ENCODE measurements around the gene GNG7.
"Not testable (repeated sequence)": the region's sequence is repeated elsewhere in the genome, so short reads cannot be mapped to it uniquely, and the experiment has no call there.

Gene GNG7

GRCh38 chr19:2607712-2608601 lies 94.5 kb downstream of the GNG7 start:
- Mint-ChIP-seq H3K4me3 (peak overlapping the region; percentile 66 to 79), H3K36me3 (ENCODE audit: insufficient read depth) (peaks cover 31% of the 10 kb centered on the region), H3K4me1 (ENCODE audit: low read depth in 2 of 2) (peaks cover 24 to 25% of the 10 kb centered on the region in 2 donors), H3K27ac (peak overlapping the region; percentile 81 to 89), H3K9me3 (no peaks in the 10 kb centered on the region), H3K27me3 (no peaks in the 10 kb centered on the region)
- ATAC-seq (replicated peaks) (peak; percentile 82), DNase-seq (peak; percentile 77 to 85 (median 80))

GRCh38 chr19:2606774-2607173 lies 95.7 kb downstream of the GNG7 start:
- H3K27me3 Mint-ChIP-seq; H3K9me3 Mint-ChIP-seq; DNase-seq; ATAC-seq (replicated peaks): not testable (repeated sequence)
- Mint-ChIP-seq H3K4me3 (peak overlapping the region in 1 of 2 donors; percentile 66), H3K4me1 (ENCODE audit: low read depth in 2 of 2) (peaks cover 22 to 28% of the 10 kb centered on the region in 2 donors), H3K36me3 (ENCODE audit: insufficient read depth) (peaks cover 28% of the 10 kb centered on the region), H3K27ac (peak overlapping the region in 1 of 2 donors; percentile 81)

- not testable (repeated sequence) for H3K27me3 Mint-ChIP-seq; H3K9me3 Mint-ChIP-seq; ATAC-seq (replicated peaks); DNase-seq; H3K27ac Mint-ChIP-seq; H3K4me3 Mint-ChIP-seq
- Mint-ChIP-seq H3K4me1 (ENCODE audit: low read depth in 2 of 2) (peaks cover 20 to 25% of the 10 kb centered on the region in 2 donors), H3K36me3 (ENCODE audit: insufficient read depth) (peaks cover 24% of the 10 kb centered on the region)
Observed at GRCh38 chr19:2605889-2606288, 96.6 kb downstream of the GNG7 start.

GRCh38 chr19:2604747-2605329 lies 97.7 kb downstream of the GNG7 start:
- H3K27me3 Mint-ChIP-seq = no peaks in the 10 kb centered on the region
- H3K27ac Mint-ChIP-seq = no peak overlapping the region
- peaks cover 20 to 25% of the 10 kb centered on the region in 2 donors for H3K4me1 Mint-ChIP-seq (ENCODE audit: low read depth in 2 of 2)
- no peaks in the 10 kb centered on the region for H3K9me3 Mint-ChIP-seq
- no peak for ATAC-seq (replicated peaks)
- H3K4me3 Mint-ChIP-seq = no peak overlapping the region
- DNase-seq = no peak
- H3K36me3 Mint-ChIP-seq (ENCODE audit: insufficient read depth) = peaks cover 24% of the 10 kb centered on the region

GRCh38 chr19:2603334-2603733 lies 99.2 kb downstream of the GNG7 start:
- no peaks in the 10 kb centered on the region for H3K9me3 Mint-ChIP-seq
- H3K4me3 Mint-ChIP-seq = no peak overlapping the region
- DNase-seq (no peak), ATAC-seq (replicated peaks) (no peak)
- H3K36me3 Mint-ChIP-seq (ENCODE audit: insufficient read depth) = peaks cover 23% of the 10 kb centered on the region
- H3K27ac Mint-ChIP-seq = no peak overlapping the region
- H3K4me1 Mint-ChIP-seq (ENCODE audit: low read depth in 2 of 2) = peaks cover 17 to 23% of the 10 kb centered on the region in 2 donors
- no peaks in the 10 kb centered on the region for H3K27me3 Mint-ChIP-seq

GRCh38 chr19:2602391-2603181 lies 99.9 kb downstream of the GNG7 start:
- DNase-seq (no peak), ATAC-seq (replicated peaks) (no peak)
- no peaks in the 10 kb centered on the region for H3K9me3 Mint-ChIP-seq
- H3K4me3 Mint-ChIP-seq = no peak overlapping the region
- peaks cover 18% of the 10 kb centered on the region for H3K36me3 Mint-ChIP-seq (ENCODE audit: insufficient read depth)
- peak overlapping the region in 1 of 2 donors; percentile 2 for H3K27ac Mint-ChIP-seq
- H3K27me3 Mint-ChIP-seq = no peaks in the 10 kb centered on the region
- H3K4me1 Mint-ChIP-seq (ENCODE audit: low read depth in 2 of 2) = peaks cover 10 to 16% of the 10 kb centered on the region in 2 donors

GRCh38 chr19:2600914-2601870 lies 101.3 kb downstream of the GNG7 start:
- ATAC-seq (replicated peaks) (no peak), DNase-seq (no peak)
- peaks cover 10 to 14% of the 10 kb centered on the region in 2 donors for H3K4me1 Mint-ChIP-seq (ENCODE audit: low read depth in 2 of 2)
- H3K9me3 Mint-ChIP-seq = no peaks in the 10 kb centered on the region
- H3K4me3 Mint-ChIP-seq = no peak overlapping the region
- H3K27ac Mint-ChIP-seq = peak overlapping the region in 1 of 2 donors; percentile 41
- no peaks in the 10 kb centered on the region for H3K27me3 Mint-ChIP-seq
- H3K36me3 Mint-ChIP-seq (ENCODE audit: insufficient read depth) = peaks cover 17% of the 10 kb centered on the region

GRCh38 chr19:2594319-2594718 lies 108.2 kb downstream of the GNG7 start:
- H3K27me3 Mint-ChIP-seq = peaks cover 0 to 20% of the 10 kb centered on the region in 2 donors
- H3K4me3 Mint-ChIP-seq = no peak overlapping the region
- H3K27ac Mint-ChIP-seq = peak overlapping the region in 1 of 2 donors; percentile 44
- peaks cover 0 to 3% of the 10 kb centered on the region in 2 donors for H3K9me3 Mint-ChIP-seq
- ATAC-seq (replicated peaks) (no peak), DNase-seq (no peak)
- peaks cover 6 to 7% of the 10 kb centered on the region in 2 donors for H3K4me1 Mint-ChIP-seq (ENCODE audit: low read depth in 2 of 2)
- peaks cover 13% of the 10 kb centered on the region for H3K36me3 Mint-ChIP-seq (ENCODE audit: insufficient read depth)

- DNase-seq (no peak), ATAC-seq (replicated peaks) (no peak)
- Mint-ChIP-seq H3K4me3 (no peak overlapping the region), H3K27ac (no peak overlapping the region), H3K9me3 (peaks cover 0 to 3% of the 10 kb centered on the region in 2 donors), H3K36me3 (ENCODE audit: insufficient read depth) (peaks cover 7% of the 10 kb centered on the region), H3K4me1 (ENCODE audit: low read depth in 2 of 2) (no peaks in the 10 kb centered on the region), H3K27me3 (peaks cover 0 to 20% of the 10 kb centered on the region in 2 donors)
Observed at GRCh38 chr19:2592824-2593223, 109.7 kb downstream of the GNG7 start.

GRCh38 chr19:2591537-2592291 lies 110.8 kb downstream of the GNG7 start:
- no peak for DNase-seq
- Mint-ChIP-seq H3K27me3 (peaks cover 0 to 20% of the 10 kb centered on the region in 2 donors), H3K9me3 (peaks cover 0 to 3% of the 10 kb centered on the region in 2 donors), H3K36me3 (ENCODE audit: insufficient read depth) (peaks cover 3% of the 10 kb centered on the region), H3K4me1 (ENCODE audit: low read depth in 2 of 2) (no peaks in the 10 kb centered on the region), H3K27ac (no peak overlapping the region), H3K4me3 (no peak overlapping the region)
- ATAC-seq (replicated peaks) = no peak

- H3K27me3 Mint-ChIP-seq = peaks cover 0 to 20% of the 10 kb centered on the region in 2 donors
- H3K4me3 Mint-ChIP-seq = no peak overlapping the region
- H3K27ac Mint-ChIP-seq = no peak overlapping the region
- peaks cover 0 to 3% of the 10 kb centered on the region in 2 donors for H3K9me3 Mint-ChIP-seq
- peaks cover 3% of the 10 kb centered on the region for H3K36me3 Mint-ChIP-seq (ENCODE audit: insufficient read depth)
- no peak for ATAC-seq (replicated peaks)
- H3K4me1 Mint-ChIP-seq (ENCODE audit: low read depth in 2 of 2) = no peaks in the 10 kb centered on the region
- no peak for DNase-seq
Observed at GRCh38 chr19:2590630-2591399, 111.7 kb downstream of the GNG7 start.
